Epidermal melanocyte (primary cell): ENCODE results near the gene ELN.

Experiments
- DNase-seq: peaks from one replicate; pipeline ENCODE4 v3.0.0; 2011; ENCODE audit warnings: low spot score; ENCODE audit not compliant: insufficient read length

ELN gene

GRCh38 chr7:74092321-74092963 is 64.5 kb downstream of the ELN start:
- DNase-seq, result peak; percentile 3

GRCh38 chr7:74092964-74093471 is 65.0 kb downstream of the ELN start:
- peak; percentile 7 for DNase-seq

GRCh38 chr7:74093671-74094223 is 65.8 kb downstream of the ELN start:
- peak; percentile 13 for DNase-seq

GRCh38 chr7:74094224-74095101 is 66.5 kb downstream of the ELN start:
- DNase-seq, result peak; percentile 79

DNA sequence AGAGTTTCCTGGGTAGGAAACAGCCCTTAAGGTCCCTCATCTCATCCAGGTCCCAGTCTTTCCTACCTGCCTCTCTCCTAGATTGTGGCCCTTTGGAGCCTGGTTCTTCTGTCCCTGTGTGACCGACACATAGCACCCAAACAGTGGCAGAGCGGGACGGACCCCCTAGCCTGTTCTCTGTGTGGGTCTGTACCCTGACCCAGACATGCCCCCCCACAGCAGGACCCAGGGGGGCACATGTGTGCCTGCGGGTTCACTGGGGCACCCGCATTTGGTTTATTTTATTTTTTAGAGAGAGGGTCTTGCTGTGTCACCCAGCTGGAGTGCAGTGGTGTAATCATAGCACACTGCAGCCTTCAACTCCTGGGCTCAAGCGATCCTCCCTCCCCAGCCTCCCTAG is 67.2 kb downstream of the ELN start:
- DNase-seq, result no peak

DNA sequence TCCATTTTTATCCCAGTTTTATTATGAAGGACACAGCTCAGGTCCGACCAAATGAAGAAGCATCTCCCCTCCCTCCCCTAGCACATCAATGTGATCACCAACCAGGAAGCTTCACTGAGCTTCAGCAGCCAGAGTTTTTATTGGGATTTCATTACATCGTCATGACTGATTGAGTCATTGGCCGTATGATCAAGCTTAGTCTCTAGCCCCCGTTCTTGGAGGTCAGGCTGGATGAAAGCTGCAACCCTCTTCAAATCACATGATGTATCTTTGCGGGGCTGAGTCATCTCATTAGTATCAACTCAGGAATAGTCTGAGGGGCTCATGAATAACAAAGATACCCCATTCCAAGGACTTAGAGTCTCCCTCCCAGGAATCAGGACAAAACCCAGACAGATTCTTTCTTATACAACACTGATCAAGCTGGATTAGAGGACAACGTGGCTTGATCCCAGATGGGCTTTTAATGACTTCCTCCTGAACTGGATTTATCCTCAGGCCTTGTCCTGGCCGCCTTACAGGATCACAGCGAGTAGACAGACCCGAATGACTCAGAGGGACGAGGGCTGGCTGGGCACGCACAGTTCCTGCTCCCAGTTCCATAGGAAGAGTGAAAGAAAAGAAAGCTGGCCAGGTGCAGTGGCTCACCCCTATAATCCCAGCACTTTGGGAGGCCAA is 70.1 kb downstream of the ELN start:
- DNase-seq, result peak; percentile 88

DNA sequence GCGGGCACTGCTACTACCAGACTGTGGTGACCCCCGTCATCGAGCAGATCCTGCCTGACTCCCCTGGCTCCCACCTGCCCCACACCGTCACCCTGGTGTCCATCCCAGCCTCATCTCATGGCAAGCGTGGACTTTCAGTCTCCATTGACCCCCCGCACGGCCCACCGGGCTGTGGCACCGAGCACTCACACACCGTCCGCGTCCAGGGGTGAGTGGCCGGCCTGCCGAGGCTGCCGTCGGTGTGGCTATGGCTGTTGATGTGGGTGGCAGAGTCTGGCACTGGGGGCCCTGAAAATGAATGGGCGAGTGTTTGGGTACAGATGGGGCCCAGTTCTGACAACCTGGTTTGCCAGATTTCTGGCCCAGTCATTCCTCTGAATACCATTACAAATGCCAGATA is 71.1 kb downstream of the ELN start:
- no peak for DNase-seq

- DNase-seq, result no peak
Measured at GRCh38 chr7:74101061-74101681, 73.2 kb downstream of the ELN start.

- no peak for DNase-seq
Measured at GRCh38 chr7:74103219-74103772, 75.3 kb downstream of the ELN start.

DNA sequence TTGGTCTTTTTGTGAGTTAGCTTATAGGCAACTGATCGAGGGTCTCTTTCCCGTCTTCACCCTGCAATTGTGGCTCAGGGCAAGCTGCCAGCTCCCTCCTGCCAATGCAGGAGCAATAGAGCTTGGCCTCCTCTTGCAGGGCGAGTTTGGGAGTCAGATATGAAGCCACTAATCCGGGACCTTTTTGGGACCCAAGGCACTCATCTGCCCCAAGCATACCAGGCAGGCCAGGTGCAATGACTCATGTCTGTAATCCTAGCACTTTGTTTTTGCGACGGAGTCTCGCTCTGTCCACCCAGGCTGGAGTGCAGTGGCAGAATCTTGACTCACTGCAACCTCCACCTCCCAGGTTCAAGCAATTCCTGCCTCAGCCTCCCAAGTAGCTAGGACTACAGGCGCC is 76.7 kb downstream of the ELN start:
- no peak for DNase-seq

DNA sequence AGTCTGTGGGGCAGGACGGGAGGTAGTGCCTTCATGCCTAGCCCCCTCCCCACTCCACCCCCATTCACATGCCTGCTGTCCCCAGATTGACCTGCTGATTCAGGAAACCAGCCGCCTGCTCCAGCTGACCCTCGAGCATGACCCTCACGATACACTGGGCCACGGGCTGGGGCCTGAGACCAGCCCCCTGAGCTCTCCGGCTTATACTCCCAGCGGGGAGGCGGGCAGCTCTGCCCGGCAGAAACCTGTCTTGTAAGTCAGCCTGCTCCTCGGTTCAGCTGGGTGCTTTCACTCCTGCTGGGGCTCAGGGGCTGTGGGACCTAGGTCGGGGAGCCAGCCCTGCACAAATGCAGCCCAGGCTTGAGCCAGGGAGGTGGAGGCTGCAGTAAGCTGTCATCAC is 78.0 kb downstream of the ELN start:
- no peak for DNase-seq

DNA sequence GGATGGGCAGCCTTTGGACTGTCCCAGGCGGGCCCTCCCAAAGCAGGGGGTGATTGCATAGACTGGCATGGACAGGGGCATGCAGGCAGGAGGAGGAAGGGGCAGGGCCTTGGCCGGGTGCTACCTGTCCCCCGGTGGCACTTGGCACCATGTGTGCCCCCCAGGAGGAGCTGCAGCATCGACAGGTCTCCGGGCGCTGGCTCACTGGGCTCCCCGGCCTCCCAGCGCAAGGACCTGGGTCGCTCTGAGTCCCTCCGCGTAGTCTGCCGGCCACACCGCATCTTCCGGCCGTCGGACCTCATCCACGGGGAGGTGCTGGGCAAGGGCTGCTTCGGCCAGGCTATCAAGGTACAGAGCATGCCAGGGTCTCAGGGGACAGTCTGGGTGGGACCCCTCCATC is 78.9 kb downstream of the ELN start:
- no peak for DNase-seq

- no peak for DNase-seq
Measured at GRCh38 chr7:74115326-74115725, 87.4 kb downstream of the ELN start.

DNA sequence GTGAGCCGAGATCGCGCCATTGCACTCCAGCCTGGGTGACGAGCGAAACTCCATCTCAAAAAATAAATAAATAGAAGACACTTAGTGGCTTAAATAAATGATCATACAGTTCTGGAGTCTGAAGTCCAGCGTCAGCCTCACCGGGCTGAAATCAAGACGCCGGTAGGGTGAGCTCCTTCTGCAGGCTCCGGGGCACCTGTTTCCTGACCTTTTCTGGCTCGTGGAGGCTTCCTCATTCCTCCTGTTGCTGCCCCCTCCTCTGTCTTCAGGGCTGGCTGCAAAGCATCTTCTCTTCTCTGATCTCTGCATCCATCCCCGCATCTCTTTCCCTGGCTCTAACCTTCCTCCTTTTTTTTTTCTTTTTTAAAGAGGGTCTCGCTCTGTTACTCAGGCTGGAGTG is 88.4 kb downstream of the ELN start:
- no peak for DNase-seq
